Colonic mucosa (tissue), 4 donors: ENCODE results near the gene PPP1R13B. TPM values are rescaled to one million over a fixed set of nuclear protein-coding genes. Genes with fewer than 3 reads are reported as not detected.
"Not testable (repeated sequence)": the region's sequence is repeated elsewhere in the genome, so short reads cannot be mapped to it uniquely, and the experiment has no call there.

Experiments
- DNase-seq: peaks from one replicate; pipeline ENCODE4 v3.0.0-alpha.2; 2020
- H3K27ac ChIP-seq: fragments of 200-600 bp; one replicate; pipeline ENCODE4 v1.8.0; 2021
- H3K27me3 ChIP-seq: fragments of 200-600 bp; one replicate; pipeline ENCODE4 v1.8.0; 2021
- H3K36me3 ChIP-seq: fragments of 200-600 bp; one replicate; pipeline ENCODE4 v1.8.0; 2021
- H3K4me1 ChIP-seq: fragments of 200-600 bp; one replicate; pipeline ENCODE4 v1.8.0; 2021; ENCODE audit warnings: mild to moderate bottlenecking
- H3K4me3 ChIP-seq: fragments of 200-600 bp; one replicate; pipeline ENCODE4 v1.8.0; 2021
- H3K9ac ChIP-seq, 2 donors: one replicate each; pipeline ENCODE4 v1.7.0; 2013; ENCODE audit warnings: control low read depth in 2 of 2, low read depth in 2 of 2, low read length in 2 of 2
- H3K9me3 ChIP-seq: fragments of 200-600 bp; one replicate; pipeline ENCODE4 v1.8.0; 2021
- intact Hi-C: fragments of 100-400 bp; cut with DNase I; formaldehyde crosslinking; loops from one replicate; pipeline ENCODE4 v1.14.1; 2022
- total RNA-seq, 2 donors: library from RNA; stranded (reverse); fragmentation: NEBNext Ultra II Directional in 1 of 2; extraction: Animal tissue kit (Norgen Biotek cat#: 25700) in 1 of 2; gene quantifications; one replicate each; pipeline ENCODE4 v1.2.1, GENCODE V29; 2021
- TF ChIP-seq, protein P1 (sequence below): fragments of 200-600 bp; IDR thresholded peaks from one replicate; pipeline ENCODE4 v1.8.0; 2022; ENCODE audit warnings: antibody characterized with exemption, mild to moderate bottlenecking
- donor health status: healthy.
- donor health status: DM: no; HTN: no; CAD: no.
- donor health status: DM: no; HTN: no; CAD: no.

The PPP1R13B gene
- total RNA-seq, 2 donors from 2014 or later, result 41.1 to 48.3 TPM

DNA sequence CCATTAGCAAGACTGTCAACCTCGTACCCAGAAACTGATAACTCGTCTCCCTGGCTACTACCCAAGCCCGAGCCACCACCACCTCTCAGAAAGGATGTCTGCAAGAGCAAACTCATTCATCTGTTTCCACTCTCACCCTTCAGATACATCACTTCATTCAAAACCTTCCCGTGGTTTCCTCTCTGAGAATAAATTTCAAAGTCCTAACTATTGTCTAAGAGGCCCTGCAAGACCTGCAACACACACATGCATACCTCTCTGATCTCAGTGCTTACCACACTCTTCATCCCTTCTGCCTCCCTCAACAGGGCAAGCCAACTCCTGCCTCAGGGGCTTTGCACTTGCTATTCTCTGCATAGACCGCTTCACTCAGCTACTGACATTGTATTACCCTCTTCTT is 40.6 kb downstream of the PPP1R13B start:
- intact Hi-C loops, result loop anchor here (5.0 kb wide), 2 partner anchors 105 to 175 kb away; no protein-coding TSS in a partner anchor
- H3K9ac ChIP-seq, result no peak overlapping the region
- no peaks in the 10 kb centered on the region for H3K36me3 ChIP-seq
- H3K4me1 ChIP-seq, result no peaks in the 10 kb centered on the region
- DNase-seq, result no peak
- no peaks in the 10 kb centered on the region for H3K27me3 ChIP-seq
- no peak overlapping the region for H3K27ac ChIP-seq
- H3K9me3 ChIP-seq, result no peaks in the 10 kb centered on the region
- H3K4me3 ChIP-seq, result no peak overlapping the region
- TF ChIP-seq, protein P1, sequence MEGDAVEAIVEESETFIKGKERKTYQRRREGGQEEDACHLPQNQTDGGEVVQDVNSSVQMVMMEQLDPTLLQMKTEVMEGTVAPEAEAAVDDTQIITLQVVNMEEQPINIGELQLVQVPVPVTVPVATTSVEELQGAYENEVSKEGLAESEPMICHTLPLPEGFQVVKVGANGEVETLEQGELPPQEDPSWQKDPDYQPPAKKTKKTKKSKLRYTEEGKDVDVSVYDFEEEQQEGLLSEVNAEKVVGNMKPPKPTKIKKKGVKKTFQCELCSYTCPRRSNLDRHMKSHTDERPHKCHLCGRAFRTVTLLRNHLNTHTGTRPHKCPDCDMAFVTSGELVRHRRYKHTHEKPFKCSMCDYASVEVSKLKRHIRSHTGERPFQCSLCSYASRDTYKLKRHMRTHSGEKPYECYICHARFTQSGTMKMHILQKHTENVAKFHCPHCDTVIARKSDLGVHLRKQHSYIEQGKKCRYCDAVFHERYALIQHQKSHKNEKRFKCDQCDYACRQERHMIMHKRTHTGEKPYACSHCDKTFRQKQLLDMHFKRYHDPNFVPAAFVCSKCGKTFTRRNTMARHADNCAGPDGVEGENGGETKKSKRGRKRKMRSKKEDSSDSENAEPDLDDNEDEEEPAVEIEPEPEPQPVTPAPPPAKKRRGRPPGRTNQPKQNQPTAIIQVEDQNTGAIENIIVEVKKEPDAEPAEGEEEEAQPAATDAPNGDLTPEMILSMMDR, result no peak

DNA sequence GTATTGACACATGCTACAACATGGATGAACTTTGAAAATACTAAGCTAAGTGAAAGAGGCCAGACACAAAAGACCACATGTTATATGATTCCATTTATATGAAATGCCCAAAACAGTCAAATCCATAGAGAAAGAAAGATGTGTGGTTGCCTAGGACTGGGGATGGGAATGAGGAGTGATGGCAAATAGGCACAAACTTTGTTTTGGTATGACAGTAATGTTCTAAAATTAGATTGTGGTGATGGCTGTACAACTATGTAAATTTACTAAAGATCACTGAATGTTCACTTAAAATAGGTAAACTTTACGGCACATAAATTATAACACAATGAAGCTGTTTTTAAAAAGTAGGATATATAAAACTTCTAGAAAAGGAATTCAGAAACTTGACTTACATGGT is 41.7 kb downstream of the PPP1R13B start:
- DNase-seq, result no peak
- Histone ChIP-seq H3K27me3 (no peaks in the 10 kb centered on the region), H3K9me3 (no peaks in the 10 kb centered on the region), H3K27ac (no peak overlapping the region), H3K4me1 (no peaks in the 10 kb centered on the region), H3K36me3 (no peaks in the 10 kb centered on the region), H3K9ac (no peak overlapping the region), H3K4me3 (no peak overlapping the region)
- TF ChIP-seq, protein P1, result no peak
- intact Hi-C loops, result loop anchor here (5.0 kb wide), 2 partner anchors 107 to 177 kb away; no protein-coding TSS in a partner anchor

DNA sequence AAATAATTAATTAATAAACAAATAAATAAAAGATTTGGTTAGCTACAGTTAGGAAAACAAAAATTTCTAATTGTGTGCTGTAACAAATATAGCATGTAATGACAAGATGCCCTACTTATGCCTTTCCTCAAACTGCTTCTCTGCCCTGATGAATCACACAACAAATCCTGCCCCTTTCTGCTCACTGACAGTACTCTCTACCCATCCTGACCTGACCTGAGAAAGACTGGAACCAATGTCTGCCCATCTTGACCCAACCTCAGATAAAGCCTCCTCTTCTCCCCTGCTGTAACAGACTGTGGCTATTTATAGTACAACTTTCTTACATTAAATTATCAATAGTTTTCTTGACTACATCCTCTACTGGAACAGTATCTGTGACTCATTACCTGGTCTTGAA is 43.7 kb downstream of the PPP1R13B start:
- no peak for DNase-seq
- TF ChIP-seq, protein P1, result no peak
- Histone ChIP-seq H3K4me1 (no peaks in the 10 kb centered on the region), H3K9me3 (no peaks in the 10 kb centered on the region), H3K36me3 (no peaks in the 10 kb centered on the region), H3K27ac (no peak overlapping the region), H3K4me3 (no peak overlapping the region), H3K27me3 (no peaks in the 10 kb centered on the region), H3K9ac (no peak overlapping the region)
- intact Hi-C loops, result no loop called here

DNA sequence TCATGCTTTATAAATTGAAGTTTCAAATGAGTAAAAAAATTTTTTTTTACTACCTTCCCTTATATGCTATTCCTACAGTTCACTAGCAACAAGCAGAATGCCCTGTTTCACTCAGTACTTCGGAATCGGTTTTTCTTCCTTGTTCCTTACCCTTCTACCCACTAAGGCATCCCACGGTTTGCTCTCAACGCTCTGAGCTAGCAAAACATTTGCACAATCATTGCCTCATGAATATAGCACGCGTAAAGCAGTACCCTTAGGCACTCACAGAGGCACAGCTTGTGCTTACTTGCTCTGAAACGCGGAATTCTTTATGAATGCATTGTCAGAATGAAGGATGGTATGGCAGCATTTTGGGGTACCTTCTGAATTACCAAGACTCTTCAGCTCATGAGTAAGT is 45.0 kb downstream of the PPP1R13B start:
- Histone ChIP-seq H3K36me3 (no peaks in the 10 kb centered on the region), H3K27ac (no peak overlapping the region), H3K9me3 (no peaks in the 10 kb centered on the region), H3K4me1 (no peaks in the 10 kb centered on the region), H3K9ac (no peak overlapping the region), H3K27me3 (no peaks in the 10 kb centered on the region), H3K4me3 (no peak overlapping the region)
- DNase-seq, result no peak
- TF ChIP-seq, protein P1, result no peak
- intact Hi-C loops, result no loop called here

DNA sequence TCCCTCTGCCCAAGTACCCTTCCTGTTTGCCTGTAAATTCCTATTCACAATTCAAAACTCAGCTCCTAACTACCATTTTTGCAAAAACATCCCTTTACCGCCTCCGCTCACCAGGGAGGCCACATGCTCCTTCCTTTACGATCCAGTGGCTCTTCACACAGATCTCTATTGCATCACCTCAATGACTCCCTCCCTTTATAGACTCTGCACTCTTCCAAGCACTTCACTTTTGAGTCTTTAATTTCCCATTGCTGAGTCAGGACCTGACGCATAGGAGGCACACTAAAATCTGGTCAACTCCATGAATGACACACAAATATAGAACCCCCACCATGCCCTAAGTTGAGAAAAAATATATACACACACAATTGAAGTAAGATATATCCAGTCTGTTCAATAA is 45.9 kb downstream of the PPP1R13B start:
- intact Hi-C loops, result no loop called here
- TF ChIP-seq, protein P1, result no peak
- no peaks in the 10 kb centered on the region for H3K27me3 ChIP-seq
- no peaks in the 10 kb centered on the region for H3K9me3 ChIP-seq
- no peak overlapping the region for H3K4me3 ChIP-seq
- no peaks in the 10 kb centered on the region for H3K36me3 ChIP-seq
- no peaks in the 10 kb centered on the region for H3K4me1 ChIP-seq
- no peak overlapping the region for H3K9ac ChIP-seq
- H3K27ac ChIP-seq, result no peak overlapping the region
- no peak for DNase-seq

DNA sequence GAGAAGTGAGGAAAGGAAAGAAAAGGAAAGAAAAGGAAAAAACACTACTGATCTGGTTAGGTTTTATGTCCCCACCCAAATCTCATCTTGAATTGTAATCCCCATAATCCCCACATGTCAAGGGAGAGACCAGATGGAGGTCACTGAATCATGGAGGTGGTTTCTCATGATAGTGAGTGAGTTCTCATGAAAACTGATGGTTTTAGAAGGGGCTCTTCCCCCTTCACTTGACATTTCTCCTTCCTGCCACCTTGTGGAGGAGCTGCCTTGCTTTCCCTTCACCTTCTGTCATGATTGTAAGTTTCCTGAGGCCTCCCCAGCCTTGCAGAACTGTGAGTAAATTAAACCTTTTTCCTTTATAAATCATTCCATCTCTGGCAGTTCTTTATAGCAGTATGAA is 54.2 kb downstream of the PPP1R13B start:
- DNase-seq, H3K9ac ChIP-seq, H3K4me3 ChIP-seq, H3K27me3 ChIP-seq, H3K27ac ChIP-seq, intact Hi-C loops, H3K9me3 ChIP-seq, H3K36me3 ChIP-seq, H3K4me1 ChIP-seq: not testable (repeated sequence)
